ENCODE results near the gene GSAP.
"Not testable (repeated sequence)": the region's sequence is repeated elsewhere in the genome, so short reads cannot be mapped to it uniquely, and the experiment has no call there.

The GSAP gene

DNA sequence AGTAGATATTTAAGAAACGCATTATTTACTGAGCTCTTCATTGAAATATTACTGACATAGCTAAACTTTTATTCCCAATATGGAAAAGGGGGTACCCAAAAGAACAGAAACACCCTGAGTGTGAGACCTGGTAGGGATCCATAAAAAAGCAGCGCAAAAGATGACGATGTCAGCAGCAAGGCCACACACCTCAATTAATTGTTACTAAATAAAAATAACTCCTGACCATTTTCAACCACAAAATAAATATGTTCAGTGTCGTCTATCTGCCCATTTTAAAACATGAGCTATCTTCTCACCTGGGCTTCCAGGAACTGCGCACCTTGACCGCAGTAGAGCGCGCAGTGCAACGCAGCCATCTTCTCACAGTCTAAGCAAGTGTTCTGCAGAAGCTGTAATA, 61.2 kb downstream of the GSAP start:
- no peak for DNase-seq (ENCODE audit: low spot score)

DNA sequence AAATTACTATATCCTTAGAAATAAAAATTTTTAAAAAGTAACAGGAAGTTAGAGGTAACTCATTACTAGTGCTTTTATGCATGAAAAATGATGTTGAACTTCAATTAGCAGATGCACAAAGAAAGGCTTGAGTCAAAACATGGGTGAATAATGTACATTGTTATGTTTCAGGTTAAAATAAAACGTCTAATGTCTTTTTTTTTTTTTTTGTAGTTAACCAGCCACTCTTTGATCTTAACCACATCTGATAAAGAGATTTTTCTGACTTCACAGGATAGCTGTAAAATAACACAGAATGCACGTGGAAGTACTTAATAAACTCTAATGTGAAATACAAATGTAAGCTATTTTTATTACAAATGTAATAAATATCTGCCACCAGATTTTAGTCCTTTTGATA, 61.7 kb downstream of the GSAP start:
- no peak for DNase-seq (ENCODE audit: low spot score)

DNA sequence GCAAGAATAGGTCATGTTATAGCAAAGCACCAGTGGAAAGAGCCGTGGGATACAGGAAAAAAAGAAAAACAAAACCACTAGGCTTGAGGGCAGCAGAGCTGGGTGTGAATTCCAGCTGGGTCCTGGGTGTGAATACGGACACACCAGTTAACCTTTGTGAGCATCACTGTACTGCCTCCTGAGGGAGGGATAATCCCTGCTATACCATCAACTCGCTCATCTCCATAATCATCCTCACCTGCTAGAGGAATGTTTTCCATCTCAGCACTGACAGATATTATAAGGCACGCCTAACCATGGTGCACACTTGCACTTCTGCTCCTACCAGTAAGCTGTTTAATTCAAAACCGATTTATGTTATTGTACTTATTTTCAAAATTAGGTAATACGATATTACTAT, 62.2 kb downstream of the GSAP start:
- no peak for DNase-seq (ENCODE audit: low spot score)

DNA sequence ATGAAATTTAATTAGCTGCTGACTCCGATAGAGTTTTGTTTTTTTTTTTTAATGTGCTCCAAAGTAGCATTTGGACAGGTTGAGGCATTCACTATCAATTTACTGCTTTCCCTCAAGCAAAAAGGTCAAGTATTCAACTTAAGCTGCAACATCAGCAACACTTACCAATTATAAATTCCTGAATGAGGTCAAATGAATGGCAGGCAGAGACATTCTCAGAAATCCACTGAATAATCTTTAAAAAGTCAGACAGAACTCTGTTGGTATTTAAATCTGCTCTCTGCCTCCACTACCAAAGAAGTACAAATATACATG, 62.8 kb downstream of the GSAP start:
- no peak for DNase-seq (ENCODE audit: low spot score)

DNA sequence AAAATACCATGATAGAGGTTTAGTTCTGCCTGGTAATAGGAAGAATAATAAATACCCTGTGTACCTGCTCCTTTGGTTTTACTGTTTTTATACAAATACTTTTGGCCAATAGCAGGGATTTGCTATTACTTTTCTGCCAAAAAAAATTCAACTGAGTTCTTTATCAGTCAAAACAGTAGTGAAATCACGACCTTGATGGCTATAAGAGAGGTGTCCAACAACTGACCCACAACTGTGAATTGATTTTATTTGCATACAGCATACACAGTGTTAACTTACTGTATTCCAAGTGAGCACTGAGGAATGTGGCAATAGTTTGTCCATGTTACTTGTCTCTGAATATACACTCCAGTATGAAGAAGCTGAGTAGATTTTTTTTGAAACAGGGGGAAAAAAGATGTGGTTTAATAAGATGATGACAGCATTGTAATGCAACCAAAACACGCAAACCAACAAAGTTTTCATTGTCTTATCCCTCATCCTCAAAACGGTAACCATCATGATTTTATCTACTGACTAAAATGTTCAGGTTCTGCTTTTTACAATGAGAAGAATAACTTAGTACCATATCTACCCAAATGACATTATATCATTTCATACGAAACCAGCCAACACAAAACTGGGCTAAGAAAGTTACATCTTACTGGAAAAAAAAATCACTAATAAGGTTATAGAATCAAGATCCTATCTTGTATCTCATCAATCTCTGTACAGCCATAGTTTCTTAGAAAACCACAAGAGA, 63.3 kb downstream of the GSAP start:
- DNase-seq (ENCODE audit: low spot score), result no peak

DNA sequence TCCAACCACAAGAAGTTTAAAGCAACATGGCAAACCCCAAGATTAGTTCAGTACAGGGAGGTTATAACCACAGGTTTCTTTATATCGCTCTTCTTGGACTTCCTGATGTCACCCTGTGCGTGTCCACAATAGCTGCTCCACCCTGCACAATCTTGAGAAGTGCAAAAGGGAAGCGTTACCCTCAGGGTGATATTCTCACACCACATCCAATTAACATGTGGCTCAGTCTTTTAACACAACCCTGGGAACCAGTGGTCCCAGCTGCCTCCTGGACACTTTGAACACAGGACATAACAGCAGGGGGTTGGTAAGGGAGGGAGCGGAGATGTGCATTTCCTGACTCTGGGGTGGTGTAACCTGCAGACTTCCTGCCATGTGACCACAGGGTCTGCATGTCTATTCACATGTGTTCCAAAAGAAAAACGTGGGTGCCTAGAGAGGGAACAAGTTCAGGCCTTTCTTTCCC, 64.6 kb downstream of the GSAP start:
- no peak for DNase-seq (ENCODE audit: low spot score)

DNA sequence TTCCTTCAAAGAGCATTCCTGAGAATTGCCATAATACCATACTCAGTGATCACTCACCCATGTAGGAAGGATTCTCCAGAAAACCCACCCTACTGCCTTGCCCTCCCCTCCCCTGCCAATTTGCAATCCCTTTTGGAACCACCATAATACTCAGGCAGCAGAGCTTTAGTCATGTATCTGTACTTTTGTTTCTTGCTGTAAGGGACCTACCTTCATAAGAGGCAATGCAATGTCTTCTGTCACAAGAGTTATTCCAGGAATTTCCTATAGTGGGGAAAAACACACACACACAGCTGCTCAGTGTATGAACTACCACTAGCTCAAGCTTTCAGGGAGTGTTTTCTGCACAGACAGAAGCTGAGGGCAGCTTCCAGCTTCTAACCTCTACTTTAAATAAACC, 67.0 kb downstream of the GSAP start:
- DNase-seq (ENCODE audit: low spot score), result peak; percentile 11

DNA sequence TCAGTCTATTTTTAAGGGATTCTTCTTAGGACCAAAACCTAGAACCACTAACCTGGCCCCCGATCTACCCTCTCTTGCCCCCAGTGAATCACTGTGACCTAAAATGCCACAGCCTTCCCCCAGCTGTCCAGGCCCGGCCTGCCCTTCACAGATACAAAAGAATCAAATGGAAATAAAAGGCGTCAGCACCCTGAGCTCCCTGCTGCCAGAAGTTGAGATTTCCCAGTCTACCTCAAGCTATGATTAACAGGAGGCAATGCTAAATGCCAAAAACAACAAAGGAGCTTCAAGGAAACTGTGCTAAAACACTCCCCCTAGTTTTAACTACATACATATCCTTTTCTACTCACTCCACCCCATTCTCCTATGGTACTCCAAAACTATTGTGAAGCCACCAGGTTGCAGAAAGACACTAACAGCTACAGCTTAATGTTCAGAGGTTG, 67.8 kb downstream of the GSAP start:
- peak; percentile 69 for DNase-seq (ENCODE audit: low spot score)

DNA sequence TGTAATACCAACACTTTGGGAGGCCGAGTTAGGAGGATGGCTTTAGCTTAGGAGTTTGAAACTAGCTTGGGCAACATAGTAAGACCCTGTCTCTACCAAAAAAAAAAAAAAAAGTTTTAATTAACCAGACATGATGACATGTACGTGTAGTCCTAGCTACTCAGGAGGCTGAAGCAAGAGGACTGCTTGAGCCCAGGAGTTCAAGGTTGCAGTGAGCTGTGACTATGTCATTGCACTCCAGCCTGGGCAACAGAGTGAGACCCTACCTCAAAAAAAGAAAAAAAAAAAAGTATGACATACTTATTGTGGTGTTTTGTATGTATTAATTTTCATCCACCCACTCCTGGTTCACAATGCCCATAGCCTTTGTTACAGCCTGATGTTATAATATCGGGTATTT, 69.7 kb downstream of the GSAP start:
- no peak for DNase-seq (ENCODE audit: low spot score)

DNA sequence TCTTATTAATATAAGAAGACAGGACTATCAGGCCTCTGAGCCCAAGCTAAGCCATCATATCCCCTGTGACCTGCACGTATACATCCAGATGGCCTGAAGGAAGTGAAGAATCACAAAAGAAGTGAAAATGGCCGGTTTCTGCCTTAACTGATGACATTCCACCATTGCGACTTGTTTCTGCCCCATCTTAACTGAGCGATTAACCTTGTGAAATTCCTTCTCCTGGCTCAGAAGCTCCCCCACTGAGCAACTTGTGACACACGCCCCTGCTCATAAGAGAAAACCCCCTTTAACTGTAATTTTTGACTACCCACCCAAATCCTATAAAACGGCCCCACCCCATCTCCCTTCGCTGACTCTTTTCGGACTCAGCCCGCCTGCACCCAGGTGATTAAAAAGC, 70.7 kb downstream of the GSAP start:
- not testable (repeated sequence) for DNase-seq (ENCODE audit: low spot score)

DNA sequence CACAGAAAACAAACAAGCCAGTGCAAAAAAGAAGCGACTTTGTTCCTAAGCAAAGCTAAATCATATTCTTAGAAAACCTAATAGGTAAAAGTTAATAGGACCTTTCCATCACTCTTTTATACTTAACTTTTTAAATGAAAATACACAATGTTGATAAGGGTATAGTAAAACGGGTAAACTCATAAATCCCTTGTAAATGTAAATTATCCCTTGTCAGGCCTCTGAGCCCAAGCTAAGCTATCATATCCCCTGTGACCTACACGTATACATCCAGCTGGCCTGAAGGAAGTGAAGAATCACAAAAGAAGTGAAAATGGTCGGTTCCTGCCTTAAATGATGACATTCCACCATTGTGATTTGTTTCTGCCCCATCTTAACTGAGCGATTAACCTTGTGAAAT, 76.4 kb downstream of the GSAP start:
- no peak for DNase-seq (ENCODE audit: low spot score)

DNA sequence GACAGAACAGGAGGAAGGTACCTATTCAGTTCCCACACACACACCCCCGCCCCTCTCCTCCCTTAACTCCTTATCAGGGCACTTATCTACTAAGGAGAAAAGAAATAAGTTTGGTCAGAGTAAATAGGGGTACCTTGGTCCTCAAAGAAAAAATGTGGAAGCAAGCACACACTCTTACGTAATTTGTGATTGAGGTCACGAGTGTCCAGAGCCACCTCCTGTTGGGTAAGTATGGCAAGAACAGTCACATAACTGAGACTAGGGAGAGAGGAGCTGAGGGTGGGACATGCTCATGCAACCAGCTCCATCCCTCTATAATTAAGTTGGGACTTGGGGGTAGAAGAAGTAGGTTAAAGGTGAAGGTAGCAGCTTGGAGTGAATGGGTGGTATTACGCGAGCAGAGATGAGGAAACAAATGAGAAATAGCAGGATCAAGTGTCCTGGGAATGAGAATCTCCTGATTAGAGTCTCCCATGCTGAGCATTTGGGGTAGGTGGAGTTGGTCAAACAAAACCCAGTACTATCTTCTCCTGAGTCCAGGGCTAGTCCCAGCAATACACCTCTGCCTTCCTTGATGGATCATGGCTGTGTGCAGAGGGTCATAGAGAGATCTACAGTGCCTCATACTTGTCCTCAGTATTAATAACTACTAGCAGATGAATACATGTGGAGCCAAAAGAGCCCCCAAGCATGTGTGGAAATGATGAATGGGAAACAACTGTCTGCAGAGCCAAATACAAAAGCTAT, 77.1 kb downstream of the GSAP start:
- DNase-seq (ENCODE audit: low spot score), result no peak

DNA sequence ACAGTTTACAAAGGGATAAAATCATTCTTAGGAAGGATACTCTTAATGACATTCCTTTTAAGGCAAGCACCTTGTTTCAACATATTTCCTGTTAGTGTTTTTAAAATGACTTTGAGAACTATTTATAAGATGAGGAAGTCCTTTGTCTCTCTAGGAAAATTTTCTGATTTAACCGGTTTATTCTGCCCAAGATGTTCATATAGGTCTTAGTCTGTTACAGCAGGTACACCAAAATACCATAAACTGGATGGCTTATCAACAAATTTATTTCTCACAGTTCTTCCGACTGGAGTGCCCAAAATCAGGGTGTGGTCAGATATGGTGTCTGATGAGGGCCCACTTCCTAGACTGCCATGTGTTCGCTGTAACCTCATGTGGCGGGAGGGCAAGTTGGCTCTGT, 77.9 kb downstream of the GSAP start:
- no peak for DNase-seq (ENCODE audit: low spot score)

DNA sequence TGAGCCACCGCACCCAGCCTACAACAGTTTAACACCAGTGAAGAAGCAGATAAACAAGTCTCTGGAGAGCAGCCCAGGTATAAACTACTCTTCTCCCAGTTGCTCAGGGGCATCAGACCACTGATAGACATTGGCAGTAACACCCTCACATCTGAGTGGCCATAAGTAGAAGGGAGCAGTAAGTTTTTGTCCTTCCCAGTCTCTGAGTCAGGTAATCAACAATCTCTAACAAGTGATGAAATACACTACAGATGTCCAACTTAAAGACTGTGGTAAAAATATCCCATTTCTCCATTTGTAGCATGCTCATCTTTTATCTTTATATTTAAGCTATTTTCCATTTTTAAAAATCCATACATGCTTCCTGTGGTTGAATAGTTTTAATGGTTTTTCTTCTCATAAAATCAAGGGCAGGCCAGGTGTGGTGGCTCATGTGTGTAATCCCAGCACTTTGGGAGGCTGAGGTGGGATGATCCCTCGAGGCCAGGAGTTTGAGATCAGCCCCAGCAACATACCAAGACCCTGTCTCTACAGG, 78.6 kb downstream of the GSAP start:
- DNase-seq (ENCODE audit: low spot score), result no peak

DNA sequence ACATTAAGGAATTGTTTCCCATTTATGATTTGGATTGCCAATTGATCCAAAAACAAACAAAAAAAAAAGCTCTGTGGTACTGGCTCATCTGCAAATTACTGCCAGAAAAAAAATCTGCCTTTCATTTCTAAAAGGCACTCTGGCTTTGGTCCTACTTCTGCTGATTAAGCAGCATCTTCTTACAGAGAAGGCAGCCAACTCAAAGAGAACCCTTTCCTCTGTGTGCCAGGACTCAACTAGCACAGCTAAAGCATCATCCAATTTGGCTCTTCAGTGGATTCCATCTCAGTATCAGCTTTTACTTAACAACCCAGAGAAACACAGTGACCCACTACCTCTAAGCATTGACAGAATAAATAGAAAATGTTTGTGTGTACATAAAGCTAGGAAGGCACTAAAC, 80.6 kb downstream of the GSAP start:
- DNase-seq (ENCODE audit: low spot score), result no peak

DNA sequence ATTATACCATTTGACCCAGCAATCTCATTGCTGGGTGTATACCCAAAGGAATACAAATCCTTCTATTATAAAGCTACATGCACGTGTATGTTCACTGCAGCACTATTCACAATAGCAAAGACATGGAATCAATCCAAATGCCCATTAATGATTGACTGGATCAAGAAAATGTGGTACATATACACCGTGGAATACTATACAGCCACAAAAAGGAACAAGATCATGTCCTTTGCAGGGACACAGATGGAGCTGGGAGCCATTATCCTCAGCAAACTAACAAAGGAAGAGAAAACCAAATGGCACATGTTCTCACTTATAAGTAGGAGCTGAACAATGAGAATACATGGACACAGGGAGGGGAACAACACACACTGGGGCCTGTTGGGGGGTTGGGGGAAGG, 82.1 kb downstream of the GSAP start:
- DNase-seq (ENCODE audit: low spot score), result not testable (repeated sequence)

DNA sequence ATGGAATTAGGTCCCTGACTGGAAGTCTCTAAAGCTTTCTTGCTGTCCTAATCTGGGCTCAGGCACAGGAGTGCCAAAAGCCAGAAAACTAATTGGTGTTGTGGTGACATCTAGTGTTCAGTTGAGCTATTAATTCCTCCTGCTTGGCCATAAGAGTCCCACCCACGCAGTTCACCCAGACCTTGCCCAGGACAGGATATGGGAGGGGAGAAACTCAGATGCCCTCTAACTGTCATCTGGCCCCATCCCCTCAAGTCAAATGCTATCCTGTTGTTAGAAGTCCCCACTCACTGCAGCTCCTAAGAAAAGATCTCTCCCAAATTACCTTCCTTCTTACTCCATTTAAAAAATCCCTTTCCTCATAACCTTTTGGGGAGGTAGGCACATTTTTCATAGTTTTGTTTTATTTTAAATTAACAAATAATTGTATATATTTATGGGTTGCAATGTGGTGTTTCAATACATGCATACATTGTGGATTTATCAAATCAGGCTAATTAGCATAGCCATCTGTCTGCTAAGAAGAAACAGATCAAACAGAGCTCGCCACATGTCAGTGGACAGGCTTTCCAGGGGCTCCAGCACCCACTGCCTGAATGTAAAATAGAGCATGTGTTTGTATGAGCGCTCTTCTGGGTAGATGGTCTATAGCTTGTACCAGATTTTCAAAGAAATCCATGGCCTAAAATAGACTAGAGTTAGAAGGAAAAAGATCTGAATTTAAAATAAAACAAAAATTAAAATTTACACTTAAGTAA, 84.0 kb downstream of the GSAP start:
- DNase-seq (ENCODE audit: low spot score), result peak; percentile 70

DNA sequence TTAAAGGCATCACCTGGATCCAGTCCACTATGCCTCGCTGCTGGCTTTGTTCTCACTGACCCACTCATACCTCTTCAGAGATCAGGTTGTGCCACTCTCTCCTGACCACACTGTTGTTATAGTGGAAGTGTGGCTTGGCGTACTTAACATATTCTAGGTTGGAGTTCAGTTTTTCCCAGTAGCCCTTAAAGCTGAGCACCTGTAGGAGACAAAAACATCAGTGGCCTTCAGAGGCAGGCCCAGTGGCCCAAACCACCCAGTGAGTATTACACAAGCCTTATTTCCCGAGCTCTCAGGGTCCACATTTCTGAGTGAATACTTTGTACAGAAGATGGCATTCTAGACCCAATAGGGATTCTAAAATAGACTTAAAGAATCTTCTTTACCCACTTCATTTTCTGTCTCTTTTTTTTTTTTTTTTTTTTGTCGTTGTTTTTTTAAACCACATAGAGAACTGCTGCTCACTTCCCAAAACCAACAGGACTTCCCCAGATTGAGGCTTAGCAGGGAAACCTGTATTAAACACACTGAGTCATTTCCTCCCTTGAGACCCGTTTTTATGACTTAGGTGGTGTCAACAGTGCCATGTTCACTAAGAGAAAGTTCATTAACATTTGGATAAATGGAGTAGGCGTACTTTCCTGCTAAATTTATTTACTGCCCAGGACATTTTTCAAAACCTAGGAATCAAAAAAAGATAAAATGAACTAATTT, 85.8 kb downstream of the GSAP start:
- no peak for DNase-seq (ENCODE audit: low spot score)

DNA sequence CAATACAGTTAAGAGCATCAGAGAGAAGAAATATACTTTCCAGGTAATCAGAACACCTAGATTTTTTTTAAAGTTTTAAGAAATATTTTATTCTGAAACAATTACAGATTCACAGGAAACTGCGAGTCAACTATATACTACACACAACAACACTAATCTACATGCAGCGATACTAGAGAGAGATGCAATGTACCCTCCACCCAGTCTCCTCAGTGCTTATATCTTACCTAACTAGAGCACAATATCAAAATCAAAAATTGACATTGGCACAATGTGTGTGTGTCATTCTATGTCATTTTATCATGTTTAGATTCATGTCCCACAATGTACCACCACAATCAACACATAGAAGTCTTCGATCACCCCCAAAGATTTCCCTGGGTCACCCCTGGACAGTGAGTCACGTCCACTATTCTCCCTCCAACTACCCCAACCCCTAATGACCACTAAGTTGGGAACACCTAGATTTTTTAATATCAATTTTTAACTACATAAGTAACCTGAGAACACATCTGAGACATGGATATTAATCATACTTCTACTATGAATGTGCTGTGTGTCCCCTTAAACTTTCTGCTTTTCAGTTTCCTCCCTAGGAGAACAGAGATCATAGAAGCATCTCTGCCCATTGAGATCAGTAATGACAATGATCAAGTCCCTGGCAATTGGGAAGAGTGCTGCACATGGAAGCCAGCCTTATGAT, 86.5 kb downstream of the GSAP start:
- DNase-seq (ENCODE audit: low spot score), result no peak

DNA sequence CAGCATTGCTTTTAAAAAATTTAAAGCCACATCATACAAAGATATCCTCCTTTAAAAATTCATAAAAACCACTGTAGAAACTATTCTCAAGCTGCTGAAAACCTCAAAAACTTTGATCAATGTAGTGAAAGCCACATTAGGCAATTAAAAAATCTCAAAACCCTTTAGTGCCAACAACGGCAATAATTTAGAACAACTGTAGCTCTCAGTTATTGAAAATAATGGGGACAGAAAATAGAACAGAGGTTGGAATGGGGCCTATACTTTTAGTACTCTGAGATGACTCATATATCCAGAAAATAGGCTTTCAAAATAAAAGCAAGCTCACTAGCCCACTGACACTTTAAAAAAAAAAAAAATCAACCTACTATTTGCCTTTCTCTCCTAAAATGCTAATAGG, 87.5 kb downstream of the GSAP start:
- peak; percentile 26 for DNase-seq (ENCODE audit: low spot score)

DNA sequence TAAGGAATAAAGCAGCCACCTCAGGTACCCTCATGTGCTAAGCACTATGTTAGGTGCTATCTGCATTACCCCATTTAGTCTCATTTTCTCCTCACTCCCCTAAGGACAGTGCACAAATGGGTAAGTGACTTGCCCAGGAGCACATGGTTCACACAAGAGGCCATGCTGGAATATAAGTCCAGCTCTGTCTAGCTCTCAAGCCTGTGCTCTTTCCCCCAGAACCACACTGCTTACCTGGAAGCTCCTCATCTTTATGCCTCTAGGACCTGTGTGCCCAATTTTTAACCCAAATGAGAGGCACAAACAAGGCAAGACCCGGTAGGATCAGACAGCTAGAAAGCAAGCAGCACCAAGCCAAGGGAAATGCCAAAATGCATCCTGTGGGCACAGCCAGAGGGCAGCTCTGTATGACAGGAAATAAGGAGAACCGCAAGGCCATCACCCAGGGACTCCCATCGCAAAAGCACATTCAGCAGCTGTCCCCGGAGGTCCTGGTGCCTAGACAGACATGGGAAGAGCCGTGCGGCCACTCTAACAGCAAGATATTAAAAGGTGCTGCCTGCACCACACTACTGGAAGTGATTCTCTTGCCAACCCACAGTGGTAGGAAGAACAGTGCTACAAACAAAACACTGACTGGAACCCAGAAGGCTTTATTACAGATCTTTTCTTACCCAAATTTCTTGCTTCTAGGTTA, 88.1 kb downstream of the GSAP start:
- no peak for DNase-seq (ENCODE audit: low spot score)

All from hepatic stellate cell (primary cell).